ENCODE results near the gene ANTXR1.

Gene ANTXR1

GRCh38 chr2:68974946-68975665 lies 37.9 kb upstream of the ANTXR1 start:
- no peak for ATAC-seq
- no peak for TF ChIP-seq PATZ1 (CRISPR knock-in tag; IDR thresholded peaks at IDR 0.05; ENCODE audit: borderline replicate concordance)
- TF ChIP-seq ZNF70 (CRISPR knock-in tag; IDR thresholded peaks at IDR 0.05) = no peak
- TF ChIP-seq ZNF565 (CRISPR knock-in tag; conservative IDR thresholded peaks at IDR 0.05; ENCODE audit: low read depth) = no peak
- TF ChIP-seq CSDC2 (CRISPR knock-in tag; IDR thresholded peaks at IDR 0.05) = no peak
- no peak for TF ChIP-seq CREB5 (CRISPR knock-in tag; IDR thresholded peaks at IDR 0.05; ENCODE audit: low read depth)
- TF ChIP-seq OSR1 (CRISPR knock-in tag; IDR thresholded peaks at IDR 0.05) = no peak
- TF ChIP-seq ARNTL (CRISPR knock-in tag; IDR thresholded peaks at IDR 0.05; ENCODE audit: borderline replicate concordance, low read depth) = no peak

DNA sequence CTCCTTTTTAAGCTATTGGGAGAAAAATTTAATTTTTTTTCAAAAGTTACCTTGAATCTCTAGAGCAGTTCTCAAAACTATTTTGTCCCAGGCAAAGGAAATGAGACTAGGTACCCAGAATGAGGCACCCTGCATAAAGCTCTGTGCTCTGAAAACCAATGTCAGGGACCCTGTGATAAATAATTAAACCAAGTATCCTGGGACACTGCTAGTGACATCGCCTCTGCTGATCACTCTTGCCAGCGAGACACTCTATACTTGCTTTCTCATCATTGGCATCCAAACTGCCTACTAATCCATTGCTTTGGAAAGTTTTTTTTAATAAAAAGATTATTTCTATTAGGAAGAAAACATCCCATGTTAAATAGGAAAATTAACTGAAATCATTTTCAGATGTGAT lies 37.1 kb upstream of the ANTXR1 start:
- ATAC-seq = no peak
- TF ChIP-seq GLIS3 (CRISPR knock-in tag; IDR thresholded peaks at IDR 0.05) (no peak), PPARA (CRISPR knock-in tag; IDR thresholded peaks at IDR 0.05; ENCODE audit: borderline replicate concordance) (no peak), RARB (CRISPR knock-in tag; IDR thresholded peaks at IDR 0.05) (no peak), ZC3H10 (CRISPR knock-in tag; IDR thresholded peaks at IDR 0.05) (no peak), ZFP3 (CRISPR knock-in tag; IDR thresholded peaks at IDR 0.05) (no peak), TOX (CRISPR knock-in tag; IDR thresholded peaks at IDR 0.05; ENCODE audit: borderline replicate concordance) (no peak), ZNF70 (CRISPR knock-in tag; IDR thresholded peaks at IDR 0.05) (no peak), ZFP30 (CRISPR knock-in tag; IDR thresholded peaks at IDR 0.05) (no peak), TCF4 (CRISPR knock-in tag; IDR thresholded peaks at IDR 0.05; ENCODE audit: borderline replicate concordance) (no peak), ZNF8 (CRISPR knock-in tag; IDR thresholded peaks at IDR 0.05) (no peak)

GRCh38 chr2:68977453-68977852 lies 35.5 kb upstream of the ANTXR1 start:
- no peak for ATAC-seq
- TF ChIP-seq ISL1 (CRISPR knock-in tag; IDR thresholded peaks at IDR 0.05) (no peak), TOX (CRISPR knock-in tag; IDR thresholded peaks at IDR 0.05; ENCODE audit: borderline replicate concordance) (no peak), ESRRG (CRISPR knock-in tag; IDR thresholded peaks at IDR 0.05) (no peak), ZNF565 (CRISPR knock-in tag; conservative IDR thresholded peaks at IDR 0.05; ENCODE audit: low read depth) (no peak), BACH2 (CRISPR knock-in tag; IDR thresholded peaks at IDR 0.05; ENCODE audit: borderline replicate concordance) (no peak), POU6F1 (CRISPR knock-in tag; IDR thresholded peaks at IDR 0.05; ENCODE audit: borderline replicate concordance, low read depth) (no peak), CSRNP3 (CRISPR knock-in tag; IDR thresholded peaks at IDR 0.05) (no peak), ZNF8 (CRISPR knock-in tag; IDR thresholded peaks at IDR 0.05) (no peak), OSR1 (CRISPR knock-in tag; IDR thresholded peaks at IDR 0.05) (no peak), TCF4 (CRISPR knock-in tag; IDR thresholded peaks at IDR 0.05; ENCODE audit: borderline replicate concordance) (no peak), PATZ1 (CRISPR knock-in tag; IDR thresholded peaks at IDR 0.05; ENCODE audit: borderline replicate concordance) (no peak), ARNTL (CRISPR knock-in tag; IDR thresholded peaks at IDR 0.05; ENCODE audit: borderline replicate concordance, low read depth) (no peak), ZFP3 (CRISPR knock-in tag; IDR thresholded peaks at IDR 0.05) (no peak), RARB (CRISPR knock-in tag; IDR thresholded peaks at IDR 0.05) (no peak)
- TF ChIP-seq, protein P1, sequence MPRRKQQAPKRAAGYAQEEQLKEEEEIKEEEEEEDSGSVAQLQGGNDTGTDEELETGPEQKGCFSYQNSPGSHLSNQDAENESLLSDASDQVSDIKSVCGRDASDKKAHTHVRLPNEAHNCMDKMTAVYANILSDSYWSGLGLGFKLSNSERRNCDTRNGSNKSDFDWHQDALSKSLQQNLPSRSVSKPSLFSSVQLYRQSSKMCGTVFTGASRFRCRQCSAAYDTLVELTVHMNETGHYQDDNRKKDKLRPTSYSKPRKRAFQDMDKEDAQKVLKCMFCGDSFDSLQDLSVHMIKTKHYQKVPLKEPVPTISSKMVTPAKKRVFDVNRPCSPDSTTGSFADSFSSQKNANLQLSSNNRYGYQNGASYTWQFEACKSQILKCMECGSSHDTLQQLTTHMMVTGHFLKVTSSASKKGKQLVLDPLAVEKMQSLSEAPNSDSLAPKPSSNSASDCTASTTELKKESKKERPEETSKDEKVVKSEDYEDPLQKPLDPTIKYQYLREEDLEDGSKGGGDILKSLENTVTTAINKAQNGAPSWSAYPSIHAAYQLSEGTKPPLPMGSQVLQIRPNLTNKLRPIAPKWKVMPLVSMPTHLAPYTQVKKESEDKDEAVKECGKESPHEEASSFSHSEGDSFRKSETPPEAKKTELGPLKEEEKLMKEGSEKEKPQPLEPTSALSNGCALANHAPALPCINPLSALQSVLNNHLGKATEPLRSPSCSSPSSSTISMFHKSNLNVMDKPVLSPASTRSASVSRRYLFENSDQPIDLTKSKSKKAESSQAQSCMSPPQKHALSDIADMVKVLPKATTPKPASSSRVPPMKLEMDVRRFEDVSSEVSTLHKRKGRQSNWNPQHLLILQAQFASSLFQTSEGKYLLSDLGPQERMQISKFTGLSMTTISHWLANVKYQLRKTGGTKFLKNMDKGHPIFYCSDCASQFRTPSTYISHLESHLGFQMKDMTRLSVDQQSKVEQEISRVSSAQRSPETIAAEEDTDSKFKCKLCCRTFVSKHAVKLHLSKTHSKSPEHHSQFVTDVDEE (CRISPR knock-in tag; IDR thresholded peaks at IDR 0.05) = no peak
